HG02571 (cell line): Measurements from ENCODE around the gene PTPRM.

Experiments
- ATAC-seq: cut with Tn5 transposase; IDR thresholded peaks from one replicate; pipeline ENCODE4 v1.9.1; 2021; ENCODE audit warnings: mild to moderate bottlenecking, moderate library complexity; ENCODE audit not compliant: unreplicated experiment

Gene PTPRM

DNA sequence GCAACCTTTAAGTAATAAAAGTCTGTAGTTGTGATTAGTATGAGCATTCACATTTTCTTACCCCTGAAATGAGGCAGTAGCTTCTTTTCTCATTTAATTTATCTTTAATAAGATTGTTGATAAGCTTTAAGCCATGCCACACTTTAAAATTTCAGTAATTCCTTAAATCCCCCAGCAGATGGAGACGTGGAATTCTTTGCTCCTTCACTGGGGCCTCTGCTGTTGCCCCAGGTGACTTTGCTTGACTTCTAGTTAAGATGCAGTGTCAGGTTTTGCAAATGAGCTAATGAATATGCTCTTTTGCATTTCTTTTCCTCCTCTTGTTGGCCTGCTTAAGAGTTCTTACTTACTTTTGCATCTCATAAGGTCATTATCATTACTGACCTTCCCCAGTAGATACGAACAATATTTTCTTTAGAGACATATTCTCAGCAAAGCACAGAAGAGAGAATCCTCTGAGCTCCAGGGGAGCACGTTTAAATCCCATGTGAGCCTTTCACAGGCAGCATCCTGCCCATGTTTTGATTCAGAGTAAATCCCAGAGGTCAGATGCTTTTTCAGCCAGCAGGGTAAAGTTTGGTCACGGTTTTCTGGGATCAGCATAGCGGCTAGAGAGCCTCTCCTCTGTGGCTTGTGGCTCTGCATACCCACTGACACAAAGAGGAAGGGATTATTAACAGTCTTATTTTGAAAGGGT is 222.9 kb downstream of the PTPRM start:
- ATAC-seq, result no peak

GRCh38 chr18:7793100-7793499 is 226.0 kb downstream of the PTPRM start:
- no peak for ATAC-seq

GRCh38 chr18:7803956-7804469 is 236.9 kb downstream of the PTPRM start:
- ATAC-seq, result no peak

DNA sequence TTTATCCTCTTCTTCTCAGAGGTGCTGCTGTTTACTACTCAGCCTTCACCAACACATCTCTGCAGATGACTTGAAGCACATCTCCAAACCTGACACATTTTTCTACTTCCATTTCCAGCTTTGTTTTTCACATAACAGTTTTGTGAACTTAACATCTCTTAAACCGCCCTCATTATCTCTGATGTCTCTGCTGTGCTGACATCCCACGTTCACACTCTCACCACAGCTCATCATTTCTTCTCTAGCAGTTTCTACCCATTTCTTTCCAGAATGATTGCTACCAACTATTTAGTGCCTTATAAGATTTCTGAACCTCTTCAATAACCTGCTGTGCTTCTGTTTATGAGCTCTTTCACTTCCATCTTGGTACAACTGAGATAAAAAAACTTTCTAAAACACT is 238.0 kb downstream of the PTPRM start:
- no peak for ATAC-seq

- no peak for ATAC-seq
These were observed 238.8 kb downstream of the PTPRM start for GRCh38 chr18:7805880-7806279.

GRCh38 chr18:7807936-7808453 is 240.9 kb downstream of the PTPRM start:
- ATAC-seq, result no peak

DNA sequence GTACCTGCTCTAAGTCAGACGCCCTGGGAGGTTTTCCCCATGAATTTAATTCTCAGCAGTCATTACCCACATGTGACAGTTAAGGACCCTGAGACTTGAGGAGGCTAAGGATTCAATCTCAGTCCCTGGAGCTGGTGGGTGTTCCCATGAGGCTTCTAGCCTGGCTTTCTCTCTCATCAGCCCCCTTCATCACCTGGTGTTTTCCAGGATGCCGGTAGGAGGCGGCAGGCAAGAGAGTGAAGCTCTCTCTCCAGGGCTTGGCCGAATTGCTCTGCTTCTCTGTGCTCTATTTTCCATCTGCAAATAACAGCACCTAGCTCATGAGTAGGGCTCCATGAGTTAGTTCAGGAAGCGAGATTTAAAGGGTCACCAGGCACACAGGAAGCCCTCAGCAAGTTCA is 241.9 kb downstream of the PTPRM start:
- ATAC-seq, result no peak

DNA sequence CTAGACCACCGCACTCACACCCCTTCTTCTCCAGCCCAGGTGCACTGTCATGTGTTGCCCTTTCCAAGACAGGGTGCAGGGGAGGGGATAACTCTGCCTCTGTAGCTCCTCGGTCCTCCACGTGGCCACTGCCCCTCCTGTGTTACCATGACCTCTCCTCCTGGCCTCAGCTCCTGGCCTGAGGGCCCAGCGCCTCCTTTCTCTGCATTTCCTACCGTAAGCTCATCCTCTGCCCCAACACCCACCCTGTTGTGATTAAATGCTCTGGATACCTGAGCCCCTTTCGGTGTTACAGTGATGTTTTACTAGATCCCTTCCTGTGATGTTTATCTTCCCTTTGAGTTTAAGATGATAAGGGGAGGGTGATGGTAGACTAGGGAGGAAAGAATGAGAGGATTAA is 242.3 kb downstream of the PTPRM start:
- ATAC-seq, result no peak

GRCh38 chr18:7809978-7810377 is 242.9 kb downstream of the PTPRM start:
- ATAC-seq, result no peak

GRCh38 chr18:7812431-7813063 is 245.4 kb downstream of the PTPRM start:
- no peak for ATAC-seq

DNA sequence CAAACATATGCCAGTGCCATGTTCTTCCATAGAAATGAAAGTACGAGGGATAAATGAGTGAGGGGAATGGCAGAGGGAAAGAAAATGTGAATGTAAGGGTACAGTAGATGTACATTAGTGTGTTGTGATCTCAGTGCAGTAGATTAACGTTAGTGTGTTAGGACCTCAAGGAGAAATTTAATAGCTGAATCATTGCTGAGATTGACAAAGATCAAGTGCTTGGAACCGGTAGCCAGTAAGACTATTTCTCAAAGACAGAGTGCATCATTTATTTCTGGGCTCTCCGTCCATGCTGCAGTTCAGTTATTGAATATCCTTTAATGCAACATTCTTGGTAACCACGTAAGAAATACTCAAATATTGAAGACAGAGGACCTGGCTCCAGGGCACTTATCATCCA is 246.0 kb downstream of the PTPRM start:
- ATAC-seq, result no peak

DNA sequence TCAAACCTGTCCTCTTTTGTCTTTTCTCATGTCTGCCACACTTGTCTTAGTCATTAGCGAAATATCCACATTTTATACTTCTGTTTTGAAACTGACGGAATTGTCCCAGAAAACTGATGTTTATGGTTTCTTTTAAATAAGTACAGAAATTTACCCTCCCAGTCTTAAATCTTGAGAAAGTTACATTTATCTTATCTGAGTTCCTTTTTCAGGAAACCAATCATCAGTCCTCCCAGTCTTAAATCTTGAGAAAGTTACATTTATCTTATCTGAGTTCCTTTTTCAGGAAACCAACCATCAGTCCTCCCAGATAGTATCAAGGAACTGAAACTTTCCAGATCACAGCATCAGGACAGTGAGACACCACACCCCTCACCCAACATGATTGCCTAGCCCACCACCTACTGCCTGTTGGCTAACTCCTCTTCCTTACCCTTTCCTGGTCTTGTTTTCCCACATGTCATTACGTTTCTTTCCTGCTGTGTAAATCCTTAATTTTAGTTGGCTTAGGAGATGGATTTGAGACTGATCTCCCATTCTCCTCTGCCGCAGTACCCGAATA is 247.7 kb downstream of the PTPRM start:
- ATAC-seq, result no peak

GRCh38 chr18:7815787-7816186 is 248.7 kb downstream of the PTPRM start:
- ATAC-seq, result no peak

DNA sequence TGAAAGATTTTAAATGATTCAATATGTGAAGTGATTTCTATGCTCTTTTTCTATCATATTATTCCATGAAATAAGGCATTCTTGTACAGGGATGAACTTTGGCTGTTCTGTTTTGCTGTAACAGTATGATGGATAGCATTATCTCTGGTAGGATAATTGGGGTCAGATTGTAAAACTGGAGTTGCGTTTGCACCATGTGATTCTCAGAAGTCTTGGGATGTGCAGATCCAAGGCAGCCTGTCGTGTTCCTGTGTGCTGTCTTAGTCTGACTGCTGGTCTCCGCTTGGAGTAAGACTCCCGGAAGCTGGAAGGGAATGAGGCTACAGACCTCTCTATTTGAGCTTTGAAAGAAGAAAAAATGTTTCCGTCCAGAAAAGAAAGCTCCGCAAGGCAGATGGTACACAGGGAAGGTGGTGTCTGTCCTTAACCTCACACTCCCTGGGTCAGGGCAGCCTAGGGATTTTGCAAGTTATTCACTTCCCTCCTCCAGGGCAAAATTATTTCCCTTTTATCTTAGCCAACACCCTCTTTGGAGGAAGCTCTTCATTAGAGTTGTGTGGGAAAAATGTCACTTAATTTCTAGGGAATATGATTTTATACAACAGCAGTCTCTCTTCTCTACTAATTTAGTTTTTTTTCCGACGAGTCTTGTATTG is 250.6 kb downstream of the PTPRM start:
- no peak for ATAC-seq

- no peak for ATAC-seq
These were observed 254.7 kb downstream of the PTPRM start for GRCh38 chr18:7821784-7822183.

GRCh38 chr18:7822435-7823331 is 255.6 kb downstream of the PTPRM start:
- ATAC-seq, result no peak

GRCh38 chr18:7824970-7825369 is 257.9 kb downstream of the PTPRM start:
- no peak for ATAC-seq

- no peak for ATAC-seq
These were observed 263.4 kb downstream of the PTPRM start for GRCh38 chr18:7830468-7830867.

GRCh38 chr18:7839548-7839947 is 272.4 kb downstream of the PTPRM start:
- no peak for ATAC-seq

- no peak for ATAC-seq
These were observed 273.3 kb downstream of the PTPRM start for GRCh38 chr18:7840411-7840810.

DNA sequence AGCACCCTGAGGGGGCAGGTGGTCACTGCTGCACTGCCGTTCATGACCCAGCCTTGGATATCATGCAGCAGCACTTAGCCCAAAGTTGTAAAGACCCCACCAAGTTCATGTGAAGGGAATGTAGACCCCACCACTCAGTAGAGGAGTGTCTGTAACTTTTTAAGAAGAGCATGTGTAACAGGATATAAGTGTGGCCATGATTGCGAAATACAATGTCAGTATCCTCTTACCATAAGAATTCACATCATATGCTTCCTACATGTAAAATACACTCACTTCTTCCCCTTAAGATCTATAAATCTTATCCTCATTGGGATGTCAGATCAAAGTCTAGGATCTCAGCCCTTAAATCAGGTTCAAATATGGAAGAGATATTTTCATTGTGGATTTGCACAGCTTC is 276.9 kb downstream of the PTPRM start:
- ATAC-seq, result no peak
